Endothelial cell of umbilical vein (primary cell): ENCODE data around the gene FAM222A.

ENCODE experiments used
- CTCF ChIP-seq, 2 donors: IDR thresholded peaks; 1 replicate in 1 of 2; 2 replicates in 1 of 2; pipeline ENCODE4 v1.5.1; 2011; ENCODE audit warnings: low read length in 2 of 2, mild to moderate bottlenecking in 2 of 2, moderate library complexity in 2 of 2, control low read depth in 1 of 2, inconsistent platforms in 1 of 2, low read depth in 1 of 2; ENCODE audit not compliant: insufficient read depth in 1 of 2; ENCODE audit errors: extremely low read depth in 1 of 2
- JUN ChIP-seq: IDR thresholded peaks from 2 replicates; pipeline ENCODE4 v1.6.1; 2011; ENCODE audit warnings: borderline replicate concordance, low read depth; ENCODE audit not compliant: insufficient read length, insufficient read depth
- MAX ChIP-seq: IDR thresholded peaks from 2 replicates; pipeline ENCODE4 v1.6.1; 2011; ENCODE audit not compliant: insufficient read depth, insufficient read length
- POLR2A ChIP-seq: IDR thresholded peaks from 2 replicates; pipeline ENCODE4 v1.6.1; 2012; ENCODE audit warnings: low read depth, mild to moderate bottlenecking, control low read depth, low read length
- POLR2AphosphoS5 ChIP-seq: IDR thresholded peaks from 2 replicates; pipeline ENCODE4 v1.6.1; 2012; ENCODE audit warnings: low read depth, mild to moderate bottlenecking, control low read depth, low read length, moderate library complexity; ENCODE audit not compliant: insufficient read depth

- TF ChIP-seq POLR2A (no peak), JUN (no peak), CTCF (IDR thresholded peaks at IDR 0.05; ENCODE audit: extremely low read depth in 1 of 2, insufficient read depth in 1 of 2, low read depth in 1 of 2, low read length in 2 of 2) (no peak), POLR2AphosphoS5 (no peak), MAX (no peak)
These were observed 69.7 kb downstream of the FAM222A start for GRCh38 chr12:109783135-109783964.
